Activated CD4-positive, alpha-beta memory T cell treated with anti-CD3 and anti-CD28 coated beads for 36 hours (primary cell): Measurements from ENCODE around the gene GRIA1. TPM values are rescaled to one million over a fixed set of nuclear protein-coding genes. Genes with fewer than 3 reads are reported as not detected.

Experiments
- CTCF ChIA-PET: fragments of 350-600 bp; sonication (Branson Sonifier 250); formaldehyde crosslinking; loops from one replicate; lab custom pipeline; 2021; ENCODE audit warnings: antibody characterized with exemption, inconsistent platforms; lab: Charles Lee
- POLR2A ChIA-PET: fragments of 350-600 bp; sonication (Branson Sonifier 250); formaldehyde crosslinking; loops from one replicate; lab custom pipeline; 2021; ENCODE audit warnings: antibody characterized with exemption; lab: Charles Lee
- DNase-seq: peaks from one replicate; pipeline ENCODE4 v3.0.0-alpha.2; 2020
- H3K27ac Mint-ChIP-seq: one replicate; pipeline ENCODE4 v1.8.0; 2021; ENCODE audit warnings: mixed read lengths
- H3K27me3 Mint-ChIP-seq: one replicate; pipeline ENCODE4 v1.8.0; 2021; ENCODE audit warnings: mixed read lengths
- H3K36me3 Mint-ChIP-seq: one replicate; pipeline ENCODE4 v1.8.0; 2021; ENCODE audit warnings: mixed read lengths
- H3K4me1 Mint-ChIP-seq: one replicate; pipeline ENCODE4 v1.8.0; 2021; ENCODE audit warnings: low read depth, mixed read lengths
- H3K4me3 Mint-ChIP-seq: one replicate; pipeline ENCODE4 v1.8.0; 2021; ENCODE audit warnings: mild to moderate bottlenecking, mixed read lengths
- H3K9me3 Mint-ChIP-seq: one replicate; pipeline ENCODE4 v1.8.0; 2021; ENCODE audit warnings: mixed read lengths
- intact Hi-C: fragments of 100-400 bp; cut with micrococcal nuclease; formaldehyde crosslinking; loops from one replicate; pipeline ENCODE4 v1.15.1; 2023
- total RNA-seq, 2 experiments: library from RNA; stranded (reverse); gene quantifications; one replicate each; pipeline ENCODE4 v1.2.3, GENCODE V29; 2021

The GRIA1 gene
- total RNA-seq, 2 experiments from 2014 or later, result not detected

DNA sequence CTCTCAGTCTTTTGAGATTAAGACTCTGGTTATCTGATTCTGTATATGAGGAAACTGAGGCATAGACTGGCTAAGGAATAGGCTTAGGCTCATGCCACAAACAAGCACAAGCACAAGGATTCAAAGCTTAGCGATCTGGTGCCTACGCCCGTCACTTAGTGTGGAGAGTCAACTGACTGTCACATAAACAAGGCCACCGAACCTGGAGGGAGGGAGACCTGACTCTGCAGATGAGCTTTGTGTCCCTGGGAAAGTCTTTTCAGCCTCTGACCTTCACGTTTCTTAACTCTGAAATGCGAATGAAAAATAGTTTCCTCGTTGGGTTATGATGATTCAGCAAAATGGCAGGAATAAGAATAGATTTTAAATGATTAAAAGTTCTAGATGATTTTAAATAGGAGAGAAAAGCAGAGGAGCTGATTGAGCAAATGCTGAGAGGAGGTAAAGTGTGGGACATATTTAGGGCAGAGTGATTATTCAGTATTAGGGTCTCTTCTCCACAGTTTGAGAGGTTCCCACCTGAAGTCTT lies 135.4 kb downstream of the GRIA1 start:
- ChIA-PET POLR2A (no interaction called here), CTCF (no interaction called here)
- intact Hi-C loops, result no loop called here
- no peaks in the 10 kb centered on the region for H3K27me3 Mint-ChIP-seq
- no peaks in the 10 kb centered on the region for H3K36me3 Mint-ChIP-seq
- no peak for DNase-seq
- H3K27ac Mint-ChIP-seq, result no peak overlapping the region
- H3K4me1 Mint-ChIP-seq, result no peaks in the 10 kb centered on the region
- no peak overlapping the region for H3K4me3 Mint-ChIP-seq
- no peaks in the 10 kb centered on the region for H3K9me3 Mint-ChIP-seq

- no peaks in the 10 kb centered on the region for H3K4me1 Mint-ChIP-seq
- intact Hi-C loops, result no loop called here
- no peaks in the 10 kb centered on the region for H3K9me3 Mint-ChIP-seq
- H3K27ac Mint-ChIP-seq, result no peak overlapping the region
- no peaks in the 10 kb centered on the region for H3K36me3 Mint-ChIP-seq
- no peak for DNase-seq
- no peaks in the 10 kb centered on the region for H3K27me3 Mint-ChIP-seq
- ChIA-PET POLR2A (no interaction called here), CTCF (no interaction called here)
- no peak overlapping the region for H3K4me3 Mint-ChIP-seq
These were observed 136.4 kb downstream of the GRIA1 start for GRCh38 chr5:153626836-153627235.

DNA sequence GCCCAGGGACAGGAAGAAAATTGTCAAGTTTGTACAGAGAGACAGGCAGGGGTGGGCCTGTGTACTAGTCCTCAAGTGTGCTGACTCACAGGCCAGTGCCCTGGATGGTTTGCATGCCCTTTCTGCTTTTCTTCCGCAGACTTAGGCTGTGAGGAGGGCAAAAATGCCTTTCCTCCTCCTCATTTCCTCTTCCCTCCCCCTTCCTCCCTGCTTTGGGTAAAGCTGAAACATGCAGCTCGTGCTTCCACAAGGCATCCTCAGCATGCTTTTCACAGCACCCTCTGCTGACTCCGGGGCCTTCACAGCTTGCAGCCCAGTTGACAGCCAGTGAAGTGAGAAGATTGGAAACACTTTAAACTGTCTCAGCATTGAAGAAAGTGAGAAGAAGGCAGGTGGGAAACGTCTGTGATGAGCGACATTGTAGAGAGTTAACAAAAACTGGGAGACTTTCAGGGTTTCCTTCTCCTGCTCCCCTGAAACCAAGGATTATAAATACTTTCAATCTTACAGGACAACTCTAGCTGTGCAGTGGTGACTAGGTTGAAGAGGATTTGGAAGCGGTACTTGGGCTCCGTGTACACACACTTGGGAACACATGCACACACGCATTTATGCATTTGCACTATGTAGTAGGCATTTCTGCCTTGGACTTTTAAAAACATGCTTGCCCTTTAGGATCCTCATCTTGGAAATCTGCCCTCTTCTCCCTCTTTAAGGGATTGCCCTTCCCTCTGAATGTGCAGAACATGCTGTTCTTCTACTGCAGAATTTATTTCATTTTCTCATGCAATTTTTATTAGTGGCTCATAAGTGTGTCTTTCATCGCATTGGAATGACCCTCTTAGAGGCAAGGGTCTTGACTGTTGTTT lies 138.8 kb downstream of the GRIA1 start:
- H3K9me3 Mint-ChIP-seq, result no peaks in the 10 kb centered on the region

DNA sequence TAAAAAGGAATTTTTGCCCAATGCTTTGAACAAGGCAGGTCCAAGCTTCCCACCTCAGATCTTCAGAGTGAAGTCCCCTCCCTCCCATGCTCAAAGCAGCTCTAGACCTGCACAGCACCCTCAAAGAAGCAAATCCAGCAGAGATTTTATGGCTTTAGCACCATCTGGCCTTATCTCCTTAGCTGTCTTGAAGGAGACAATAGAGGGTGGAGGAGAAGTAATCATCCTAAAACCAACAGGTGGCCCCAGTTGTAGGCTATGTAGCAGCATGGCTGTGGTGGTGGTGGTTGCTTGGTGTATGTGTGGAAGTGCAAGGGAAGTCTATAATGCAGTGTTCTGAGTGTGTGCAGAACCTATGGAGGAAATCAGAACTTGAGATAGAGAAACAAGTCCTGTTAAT lies 140.1 kb downstream of the GRIA1 start:
- ChIA-PET CTCF (no interaction called here), POLR2A (no interaction called here)
- no peak overlapping the region for H3K4me3 Mint-ChIP-seq
- H3K4me1 Mint-ChIP-seq, result no peaks in the 10 kb centered on the region
- no peaks in the 10 kb centered on the region for H3K27me3 Mint-ChIP-seq
- no peak for DNase-seq
- intact Hi-C loops, result no loop called here
- H3K36me3 Mint-ChIP-seq, result no peaks in the 10 kb centered on the region
- no peak overlapping the region for H3K27ac Mint-ChIP-seq
- H3K9me3 Mint-ChIP-seq, result no peaks in the 10 kb centered on the region

More for the DNA sequence above, 138.8 kb downstream of the GRIA1 start:
- Mint-ChIP-seq H3K4me1 (no peaks in the 10 kb centered on the region), H3K36me3 (no peaks in the 10 kb centered on the region), H3K27ac (no peak overlapping the region), H3K4me3 (no peak overlapping the region), H3K27me3 (no peaks in the 10 kb centered on the region)
- ChIA-PET POLR2A (no interaction called here), CTCF (no interaction called here)
- intact Hi-C loops, result no loop called here
- no peak for DNase-seq

DNA sequence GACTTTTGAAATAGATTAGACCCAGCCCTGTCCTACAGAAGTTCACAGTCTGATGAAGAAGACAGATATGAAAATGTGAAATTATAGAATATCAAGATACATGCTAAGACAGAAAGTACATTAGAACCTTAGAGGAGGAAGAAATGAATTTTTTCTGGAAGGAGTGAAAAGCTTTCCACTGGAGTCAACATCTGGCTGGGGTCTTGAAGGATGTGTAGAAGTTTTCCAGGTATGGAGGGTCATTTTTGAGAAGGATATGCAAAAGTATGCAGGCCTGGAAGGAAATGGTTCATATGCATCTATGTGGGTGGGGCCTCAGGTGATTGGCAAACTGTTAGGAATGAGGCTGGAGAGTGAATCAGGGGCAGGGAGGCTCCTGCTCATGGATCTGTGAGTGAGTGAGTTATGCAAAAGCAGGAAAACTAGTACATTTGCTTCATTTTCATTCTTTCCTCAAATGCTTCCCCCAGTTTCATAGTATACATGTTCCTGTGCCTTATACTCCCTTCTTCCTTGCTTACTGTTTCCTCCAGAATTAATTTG lies 142.3 kb downstream of the GRIA1 start:
- H3K9me3 Mint-ChIP-seq, result no peaks in the 10 kb centered on the region
- POLR2A ChIA-PET, result no interaction called here
- H3K27ac Mint-ChIP-seq, result no peak overlapping the region
- H3K27me3 Mint-ChIP-seq, result no peaks in the 10 kb centered on the region
- H3K36me3 Mint-ChIP-seq, result no peaks in the 10 kb centered on the region
- H3K4me3 Mint-ChIP-seq, result no peak overlapping the region
- H3K4me1 Mint-ChIP-seq, result no peaks in the 10 kb centered on the region
- intact Hi-C loops, result no loop called here
- CTCF ChIA-PET, result no interaction called here
- DNase-seq, result no peak

- Mint-ChIP-seq H3K9me3 (no peaks in the 10 kb centered on the region), H3K27ac (no peak overlapping the region), H3K36me3 (no peaks in the 10 kb centered on the region), H3K4me3 (no peak overlapping the region), H3K27me3 (no peaks in the 10 kb centered on the region), H3K4me1 (no peaks in the 10 kb centered on the region)
- DNase-seq, result no peak
- POLR2A ChIA-PET, result no interaction called here
- CTCF ChIA-PET, result no interaction called here
- intact Hi-C loops, result no loop called here
These were observed 146.4 kb downstream of the GRIA1 start for GRCh38 chr5:153636670-153637451.

DNA sequence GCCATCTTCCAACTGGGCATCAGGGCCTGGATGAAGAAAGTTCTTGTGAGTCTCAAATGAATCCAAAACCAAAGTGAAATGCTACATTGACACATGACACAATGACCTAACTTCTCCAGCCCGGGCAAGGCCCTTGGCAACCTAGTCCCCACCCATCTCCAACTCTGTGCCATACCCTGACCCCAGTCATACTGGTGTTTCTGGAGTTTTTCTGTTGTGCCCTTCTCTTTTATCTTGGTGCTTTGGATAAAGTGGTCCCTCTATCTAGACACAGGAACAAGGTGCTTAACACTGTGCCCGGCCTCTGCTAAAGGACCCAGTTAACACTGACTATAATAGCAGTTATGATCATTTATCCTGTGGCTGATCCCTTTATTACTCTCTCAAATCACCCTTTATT lies 149.8 kb downstream of the GRIA1 start:
- POLR2A ChIA-PET, result no interaction called here
- no peak overlapping the region for H3K27ac Mint-ChIP-seq
- no peak for DNase-seq

GRCh38 chr5:153641183-153641688 lies 150.8 kb downstream of the GRIA1 start:
- ChIA-PET CTCF (no interaction called here), POLR2A (no interaction called here)
- intact Hi-C loops, result no loop called here
- no peak for DNase-seq
- Mint-ChIP-seq H3K27me3 (no peaks in the 10 kb centered on the region), H3K27ac (no peak overlapping the region), H3K36me3 (no peaks in the 10 kb centered on the region), H3K4me1 (no peaks in the 10 kb centered on the region), H3K4me3 (no peak overlapping the region), H3K9me3 (no peaks in the 10 kb centered on the region)

More for the DNA sequence above, 149.8 kb downstream of the GRIA1 start:
- no peaks in the 10 kb centered on the region for H3K9me3 Mint-ChIP-seq
- H3K4me3 Mint-ChIP-seq, result no peak overlapping the region
- H3K36me3 Mint-ChIP-seq, result no peaks in the 10 kb centered on the region
- H3K27me3 Mint-ChIP-seq, result no peaks in the 10 kb centered on the region
- intact Hi-C loops, result no loop called here
- H3K4me1 Mint-ChIP-seq, result no peaks in the 10 kb centered on the region
- CTCF ChIA-PET, result no interaction called here

DNA sequence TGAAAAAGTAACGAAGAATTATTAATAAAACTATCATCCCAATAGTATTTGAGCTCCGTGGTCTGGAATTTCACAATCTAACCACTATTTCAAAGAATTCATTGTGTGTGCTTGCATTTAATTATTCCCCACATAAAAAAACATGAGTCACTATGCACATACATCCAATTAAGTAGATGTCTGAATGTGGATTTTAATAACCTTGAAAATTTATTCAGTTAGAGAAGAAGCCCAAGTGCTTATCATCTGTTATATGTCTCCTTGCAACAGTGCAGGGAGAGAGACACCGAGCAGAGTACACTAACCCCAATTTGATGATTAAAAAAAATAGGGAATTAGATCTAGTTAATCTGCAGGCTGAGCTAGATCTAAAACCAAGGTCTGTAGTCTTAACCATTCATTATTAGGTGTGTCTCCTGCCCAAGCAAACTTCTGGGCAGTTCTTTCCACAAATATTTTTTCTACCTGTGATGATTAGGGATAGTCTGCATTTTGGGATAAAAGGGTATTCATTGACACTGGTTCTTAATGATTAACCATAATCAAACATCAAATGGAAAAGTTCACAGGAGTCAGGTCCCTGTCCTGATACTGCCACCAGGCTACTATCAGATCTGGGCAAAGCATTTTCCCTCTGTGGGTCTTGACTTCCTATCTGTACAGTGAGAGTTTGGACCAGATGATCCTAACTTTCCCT lies 164.2 kb downstream of the GRIA1 start:
- no peaks in the 10 kb centered on the region for H3K36me3 Mint-ChIP-seq
- intact Hi-C loops, result no loop called here
- POLR2A ChIA-PET, result no interaction called here
- no peaks in the 10 kb centered on the region for H3K9me3 Mint-ChIP-seq
- no peaks in the 10 kb centered on the region for H3K4me1 Mint-ChIP-seq
- H3K27me3 Mint-ChIP-seq, result no peaks in the 10 kb centered on the region
- CTCF ChIA-PET, result no interaction called here
- no peak overlapping the region for H3K27ac Mint-ChIP-seq
- DNase-seq, result no peak
- H3K4me3 Mint-ChIP-seq, result no peak overlapping the region

- H3K4me3 Mint-ChIP-seq, result no peak overlapping the region
- no peak for DNase-seq
- H3K36me3 Mint-ChIP-seq, result no peaks in the 10 kb centered on the region
- no peaks in the 10 kb centered on the region for H3K9me3 Mint-ChIP-seq
- H3K4me1 Mint-ChIP-seq, result no peaks in the 10 kb centered on the region
- ChIA-PET POLR2A (no interaction called here), CTCF (no interaction called here)
- intact Hi-C loops, result no loop called here
- no peak overlapping the region for H3K27ac Mint-ChIP-seq
- no peaks in the 10 kb centered on the region for H3K27me3 Mint-ChIP-seq
These were observed 164.7 kb downstream of the GRIA1 start for GRCh38 chr5:153655201-153655510.

DNA sequence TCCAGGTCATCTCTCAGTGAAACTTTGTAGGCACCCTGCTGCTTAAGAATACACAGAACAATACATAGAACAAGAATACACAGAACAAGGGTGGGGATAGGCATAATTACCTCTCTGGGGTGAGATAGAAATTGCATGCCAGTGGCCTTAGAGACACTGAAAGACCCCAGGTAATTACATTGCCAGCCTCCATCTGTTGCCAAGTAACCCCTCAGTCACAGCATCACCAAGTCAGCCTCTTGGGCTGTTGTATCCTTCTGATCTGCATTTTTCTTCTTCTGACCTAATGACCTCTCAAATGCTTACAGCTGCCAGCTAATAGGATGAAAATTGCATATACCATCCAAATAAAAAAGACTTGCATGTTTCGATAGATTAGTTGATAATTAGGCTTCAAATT lies 167.7 kb downstream of the GRIA1 start:
- Mint-ChIP-seq H3K27ac (no peak overlapping the region), H3K4me3 (no peak overlapping the region), H3K27me3 (no peaks in the 10 kb centered on the region), H3K4me1 (no peaks in the 10 kb centered on the region), H3K9me3 (no peaks in the 10 kb centered on the region), H3K36me3 (no peaks in the 10 kb centered on the region)
- POLR2A ChIA-PET, result no interaction called here
- CTCF ChIA-PET, result no interaction called here
- no peak for DNase-seq
- intact Hi-C loops, result no loop called here

GRCh38 chr5:153658606-153659005 lies 168.1 kb downstream of the GRIA1 start:
- no peaks in the 10 kb centered on the region for H3K27me3 Mint-ChIP-seq
- H3K9me3 Mint-ChIP-seq, result no peaks in the 10 kb centered on the region
- intact Hi-C loops, result no loop called here
- no peaks in the 10 kb centered on the region for H3K36me3 Mint-ChIP-seq
- H3K27ac Mint-ChIP-seq, result no peak overlapping the region
- ChIA-PET CTCF (no interaction called here), POLR2A (no interaction called here)
- H3K4me3 Mint-ChIP-seq, result no peak overlapping the region
- no peak for DNase-seq
- no peaks in the 10 kb centered on the region for H3K4me1 Mint-ChIP-seq
